NCI-H510A treated with DMSO at 0.1 percent for 48 hours (cell line): ENCODE results near the gene CLMN.

Source experiments
- DNase-seq: peaks from one replicate; lab custom pipeline; 2025; lab: John Stamatoyannopoulos, UW

The CLMN gene

GRCh38 chr14:95320078-95320895, 579 bp upstream of the CLMN start:
- DNase-seq = no peak

GRCh38 chr14:95318399-95319311, 1.1 kb downstream of the CLMN start:
- no peak for DNase-seq

- DNase-seq = no peak
Measured at GRCh38 chr14:95317817-95318343, 1.8 kb downstream of the CLMN start.

- DNase-seq = no peak
Measured at GRCh38 chr14:95316821-95317220, 2.9 kb downstream of the CLMN start.

GRCh38 chr14:95315579-95315978, 4.1 kb downstream of the CLMN start:
- DNase-seq = no peak

GRCh38 chr14:95315156-95315555, 4.6 kb downstream of the CLMN start:
- no peak for DNase-seq

GRCh38 chr14:95314609-95315008, 5.1 kb downstream of the CLMN start:
- DNase-seq = no peak

- no peak for DNase-seq
Measured at GRCh38 chr14:95313707-95314106, 6.0 kb downstream of the CLMN start.

GRCh38 chr14:95313190-95313589, 6.5 kb downstream of the CLMN start:
- DNase-seq = no peak

- DNase-seq = no peak
Measured at GRCh38 chr14:95312311-95312710, 7.4 kb downstream of the CLMN start.

GRCh38 chr14:95311752-95312151, 8.0 kb downstream of the CLMN start:
- no peak for DNase-seq

- no peak for DNase-seq
Measured at GRCh38 chr14:95310635-95311380, 8.9 kb downstream of the CLMN start.

- no peak for DNase-seq
Measured at GRCh38 chr14:95309261-95310051, 10.3 kb downstream of the CLMN start.

GRCh38 chr14:95308073-95308472, 11.6 kb downstream of the CLMN start:
- no peak for DNase-seq

GRCh38 chr14:95307402-95308041, 12.2 kb downstream of the CLMN start:
- DNase-seq = no peak

- no peak for DNase-seq
Measured at GRCh38 chr14:95305940-95306339, 13.8 kb downstream of the CLMN start.

GRCh38 chr14:95305145-95305544, 14.6 kb downstream of the CLMN start:
- DNase-seq = no peak

- DNase-seq = no peak
Measured at GRCh38 chr14:95304342-95304741, 15.4 kb downstream of the CLMN start.

- no peak for DNase-seq
Measured at GRCh38 chr14:95303552-95303951, 16.2 kb downstream of the CLMN start.

GRCh38 chr14:95302667-95303506, 16.8 kb downstream of the CLMN start:
- no peak for DNase-seq
